Breast epithelium (tissue), 4 donors: Measurements from ENCODE around the gene LMNTD2. TPM values are rescaled to one million over a fixed set of nuclear protein-coding genes. Genes with fewer than 3 reads are reported as not detected.

Source experiments
- DNase-seq, 2 donors: peaks; one replicate each; pipeline ENCODE4 v3.0.0-alpha.2; 2019; ENCODE audit warnings: low spot score in 2 of 2
- H3K27ac ChIP-seq, 2 donors: fragments of 200-600 bp; sonication (generic) in 1 of 2; one replicate each; pipeline ENCODE4 v1.5.1; 2016 to 2019; ENCODE audit warnings: mild to moderate bottlenecking in 1 of 2
- H3K27me3 ChIP-seq, 2 donors: fragments of 200-600 bp; sonication (generic) in 1 of 2; one replicate each; pipeline versions ENCODE4 v1.5.1 to v1.6.0; 2017 to 2019; ENCODE audit warnings: control low read depth in 1 of 2, mild to moderate bottlenecking in 1 of 2
- H3K36me3 ChIP-seq: fragments of 200-600 bp; one replicate; pipeline ENCODE4 v1.5.1; 2019
- H3K4me1 ChIP-seq, 2 donors: fragments of 200-600 bp; sonication (generic); one replicate each; pipeline ENCODE4 v1.5.1; 2016 to 2019; ENCODE audit warnings: control low read depth in 1 of 2
- H3K4me3 ChIP-seq, 3 donors: fragments of 200-600 bp; sonication (generic); 1 replicate in 2 of 3; 2 replicates in 1 of 3; pipeline ENCODE4 v1.5.1; 2016 to 2019; ENCODE audit warnings: mild to moderate bottlenecking in 3 of 3, moderate library complexity in 2 of 3
- H3K9me3 ChIP-seq, 2 donors: fragments of 200-600 bp; sonication (generic) in 1 of 2; one replicate each; pipeline ENCODE4 v1.5.1; 2016 to 2019; ENCODE audit warnings: control low read depth in 1 of 2
- POLR2A ChIP-seq: fragments of 450-650 bp; IDR thresholded peaks from one replicate; pipeline ENCODE4 v1.6.1; 2016; ENCODE audit warnings: antibody characterized with exemption, mild to moderate bottlenecking, moderate library complexity
- POLR2AphosphoS5 ChIP-seq, 3 donors: sonication (generic); formaldehyde crosslinking; IDR thresholded peaks; one replicate each; pipeline ENCODE4 v1.6.1; 2017; ENCODE audit warnings: antibody characterized with exemption in 3 of 3
- intact Hi-C: fragments of 100-400 bp; cut with DNase I; formaldehyde crosslinking; loops from one replicate; pipeline ENCODE4 v1.15.1; 2023; ENCODE audit warnings: low total_unique reads
- total RNA-seq, 3 donors: library from RNA; depleted of rRNA; stranded (reverse); fragments of >200 nt; gene quantifications; one replicate each; pipeline ENCODE4 v1.1.0, GENCODE V29; 2016
- TF ChIP-seq, protein P1 (sequence below), 3 donors: fragments of 450-650 bp; IDR thresholded peaks; one replicate each; pipeline ENCODE4 v1.5.1; 2016 to 2017; ENCODE audit warnings: antibody characterized with exemption in 3 of 3, mild to moderate bottlenecking in 3 of 3, moderate library complexity in 3 of 3

Gene LMNTD2
- total RNA-seq, 3 donors from 2014 or later: 2.6 to 6.1 (median 5.2) TPM

DNA sequence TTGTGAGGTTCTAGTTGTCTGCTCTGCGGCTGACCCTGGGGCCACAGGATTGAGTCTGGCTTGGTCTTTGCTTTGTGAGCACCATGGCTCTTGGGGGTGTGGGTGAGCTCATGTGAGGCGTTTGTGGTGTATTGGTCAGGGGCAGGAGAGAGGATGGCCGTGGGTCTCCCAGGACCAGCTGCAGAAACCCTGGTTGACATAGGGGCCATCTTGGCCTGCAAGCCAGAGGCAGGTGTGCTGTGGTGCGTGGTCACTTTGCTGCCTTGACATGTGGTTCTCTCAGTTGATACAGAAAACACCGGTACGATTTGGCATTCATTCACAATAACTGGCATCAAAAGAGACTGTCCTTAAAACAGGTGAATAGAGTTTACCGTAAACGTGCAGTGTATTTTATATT, 27.0 kb upstream of the LMNTD2 start:
- Histone ChIP-seq H3K4me3 (no peak overlapping the region), H3K4me1 (no peaks in the 10 kb centered on the region), H3K36me3 (peaks cover 7% of the 10 kb centered on the region), H3K9me3 (no peaks in the 10 kb centered on the region), H3K27me3 (no peaks in the 10 kb centered on the region), H3K27ac (no peak overlapping the region)
- TF ChIP-seq POLR2A: no peak
- no peak for TF ChIP-seq POLR2AphosphoS5 (IDR thresholded peaks at IDR 0.05)
- TF ChIP-seq, protein P1, sequence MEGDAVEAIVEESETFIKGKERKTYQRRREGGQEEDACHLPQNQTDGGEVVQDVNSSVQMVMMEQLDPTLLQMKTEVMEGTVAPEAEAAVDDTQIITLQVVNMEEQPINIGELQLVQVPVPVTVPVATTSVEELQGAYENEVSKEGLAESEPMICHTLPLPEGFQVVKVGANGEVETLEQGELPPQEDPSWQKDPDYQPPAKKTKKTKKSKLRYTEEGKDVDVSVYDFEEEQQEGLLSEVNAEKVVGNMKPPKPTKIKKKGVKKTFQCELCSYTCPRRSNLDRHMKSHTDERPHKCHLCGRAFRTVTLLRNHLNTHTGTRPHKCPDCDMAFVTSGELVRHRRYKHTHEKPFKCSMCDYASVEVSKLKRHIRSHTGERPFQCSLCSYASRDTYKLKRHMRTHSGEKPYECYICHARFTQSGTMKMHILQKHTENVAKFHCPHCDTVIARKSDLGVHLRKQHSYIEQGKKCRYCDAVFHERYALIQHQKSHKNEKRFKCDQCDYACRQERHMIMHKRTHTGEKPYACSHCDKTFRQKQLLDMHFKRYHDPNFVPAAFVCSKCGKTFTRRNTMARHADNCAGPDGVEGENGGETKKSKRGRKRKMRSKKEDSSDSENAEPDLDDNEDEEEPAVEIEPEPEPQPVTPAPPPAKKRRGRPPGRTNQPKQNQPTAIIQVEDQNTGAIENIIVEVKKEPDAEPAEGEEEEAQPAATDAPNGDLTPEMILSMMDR (IDR thresholded peaks at IDR 0.05): no peak
- no peak for DNase-seq
- intact Hi-C loops: no loop called here

DNA sequence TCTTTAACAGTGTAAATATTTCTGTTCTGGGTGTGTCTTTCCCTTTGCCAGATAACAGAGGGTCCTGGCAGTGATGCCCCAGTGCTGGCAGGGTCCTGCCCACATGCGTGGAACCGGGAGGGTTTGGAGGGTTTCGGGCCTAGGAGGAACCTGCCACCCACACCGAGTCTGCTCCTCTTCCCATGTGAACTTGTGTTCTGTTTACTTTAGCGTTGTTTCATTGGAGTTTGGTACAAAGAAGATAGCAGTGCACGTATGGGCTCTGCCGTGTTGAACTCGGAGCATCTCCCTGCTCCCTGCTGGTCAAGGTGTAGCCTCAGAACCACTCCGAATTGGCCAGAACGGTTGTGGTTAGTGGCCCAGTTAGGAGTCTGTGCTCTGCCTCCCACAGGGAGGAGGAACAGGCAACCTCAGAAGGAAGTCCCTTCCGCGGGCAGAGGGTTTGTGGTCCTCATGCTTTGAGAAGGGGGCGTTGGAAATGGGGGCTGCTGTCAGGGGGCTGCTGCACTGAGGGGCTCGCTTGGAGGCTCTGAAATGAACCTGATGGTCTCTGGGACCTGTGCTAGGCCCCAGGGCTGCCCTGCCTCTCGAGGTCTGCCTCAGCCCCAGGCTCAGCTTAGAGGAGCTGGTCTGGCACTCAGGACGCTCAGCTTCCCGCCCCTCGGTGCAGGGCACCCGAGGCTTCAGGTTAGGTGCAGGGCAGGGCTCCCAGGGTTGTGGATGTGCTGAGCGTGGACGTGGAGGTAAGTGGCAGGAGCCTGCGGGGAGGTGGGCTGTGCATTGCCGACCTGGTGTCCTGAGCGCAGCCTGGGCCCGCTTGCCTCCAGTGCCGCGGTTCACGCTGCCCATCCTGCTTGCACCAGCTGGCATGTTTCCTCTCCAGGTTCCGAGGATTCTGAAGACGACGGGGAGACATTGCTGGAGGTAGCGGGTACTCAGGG, 26.1 kb upstream of the LMNTD2 start:
- intact Hi-C loops: no loop called here
- peaks cover 3% of the 10 kb centered on the region for H3K36me3 ChIP-seq
- no peak overlapping the region for H3K4me3 ChIP-seq
- H3K27me3 ChIP-seq: no peaks in the 10 kb centered on the region
- no peaks in the 10 kb centered on the region for H3K9me3 ChIP-seq
- no peak overlapping the region for H3K27ac ChIP-seq
- no peaks in the 10 kb centered on the region for H3K4me1 ChIP-seq
- TF ChIP-seq POLR2AphosphoS5 (IDR thresholded peaks at IDR 0.05): no peak
- TF ChIP-seq POLR2A: no peak
- TF ChIP-seq, protein P1 (IDR thresholded peaks at IDR 0.05): no peak
- DNase-seq: no peak

DNA sequence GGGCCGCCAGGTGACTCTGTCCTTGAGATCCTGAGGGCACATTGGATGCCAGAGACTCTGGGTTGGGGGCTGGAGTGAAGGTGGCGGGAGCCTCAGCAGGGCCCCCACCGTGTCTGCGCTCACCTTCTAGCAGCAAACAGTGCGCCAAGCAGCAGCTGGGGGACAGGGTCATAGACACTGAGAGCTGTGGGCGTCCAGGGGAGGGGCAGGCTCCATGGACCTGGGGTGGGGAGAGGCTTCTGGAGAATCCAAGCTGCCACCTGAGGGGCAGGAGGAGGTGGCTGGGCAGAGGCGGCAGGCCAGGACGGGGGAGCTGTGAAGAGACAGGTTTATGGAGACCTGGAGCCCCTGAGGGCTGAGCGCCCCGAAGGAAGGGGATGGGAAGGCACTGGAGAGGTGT, 23.7 kb upstream of the LMNTD2 start:
- intact Hi-C loops: no loop called here
- TF ChIP-seq, protein P1 (IDR thresholded peaks at IDR 0.05): no peak
- TF ChIP-seq POLR2AphosphoS5 (IDR thresholded peaks at IDR 0.05) (no peak), POLR2A (no peak)
- DNase-seq: no peak

GRCh38 chr11:581752-582151, 21.2 kb upstream of the LMNTD2 start:
- TF ChIP-seq, protein P1 (IDR thresholded peaks at IDR 0.05): no peak
- TF ChIP-seq POLR2AphosphoS5 (IDR thresholded peaks at IDR 0.05) (no peak), POLR2A (no peak)

More for the DNA sequence above, 23.7 kb upstream of the LMNTD2 start:
- H3K36me3 ChIP-seq: peaks cover 3% of the 10 kb centered on the region
- H3K9me3 ChIP-seq: no peaks in the 10 kb centered on the region
- peaks cover 0 to 6% of the 10 kb centered on the region in 2 donors for H3K4me1 ChIP-seq
- H3K27ac ChIP-seq: no peak overlapping the region
- no peak overlapping the region for H3K4me3 ChIP-seq
- H3K27me3 ChIP-seq: no peaks in the 10 kb centered on the region

GRCh38 chr11:581342-581741, 20.8 kb upstream of the LMNTD2 start:
- intact Hi-C loops: no loop called here
- Histone ChIP-seq H3K27ac (no peak overlapping the region), H3K36me3 (no peaks in the 10 kb centered on the region), H3K27me3 (no peaks in the 10 kb centered on the region), H3K4me3 (no peak overlapping the region), H3K9me3 (no peaks in the 10 kb centered on the region), H3K4me1 (peaks cover 11 to 29% of the 10 kb centered on the region in 2 donors)
- TF ChIP-seq, protein P1 (IDR thresholded peaks at IDR 0.05): no peak
- TF ChIP-seq POLR2AphosphoS5 (IDR thresholded peaks at IDR 0.05) (no peak), POLR2A (no peak)
- no peak for DNase-seq

More at GRCh38 chr11:581752-582151, 21.2 kb upstream of the LMNTD2 start:
- H3K36me3 ChIP-seq: no peaks in the 10 kb centered on the region
- intact Hi-C loops: no loop called here
- no peak for DNase-seq
- no peak overlapping the region for H3K4me3 ChIP-seq
- H3K27me3 ChIP-seq: no peaks in the 10 kb centered on the region
- peaks cover 11 to 29% of the 10 kb centered on the region in 2 donors for H3K4me1 ChIP-seq
- H3K27ac ChIP-seq: no peak overlapping the region
- no peaks in the 10 kb centered on the region for H3K9me3 ChIP-seq
